GM04503 (cell line): ENCODE measurements around the gene CDH4.

Experiments
- DNase-seq: peaks from one replicate; pipeline ENCODE4 v3.0.0-alpha.2; 2012; ENCODE audit warnings: low read depth

The CDH4 gene

DNA sequence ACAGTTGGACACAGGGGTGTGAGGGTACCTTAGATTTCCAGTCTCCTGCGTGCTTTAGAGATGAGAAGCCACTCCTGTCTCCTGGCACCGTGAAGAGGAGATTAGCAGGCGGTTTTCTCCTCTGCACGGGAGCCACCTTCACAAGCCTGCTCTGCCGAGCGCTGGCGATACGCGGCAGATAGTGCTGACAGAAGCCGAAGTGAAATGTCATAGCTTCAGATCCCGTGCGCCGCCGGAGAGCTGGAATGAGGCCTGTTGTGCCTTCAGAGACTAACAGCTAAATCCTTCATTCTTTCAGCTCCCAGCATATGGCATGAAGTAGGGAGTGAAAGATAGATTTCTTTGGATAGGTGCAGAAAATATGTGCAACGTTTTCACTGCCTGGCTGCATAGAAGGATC lies 442.6 kb downstream of the CDH4 start:
- DNase-seq: no peak

- no peak for DNase-seq
Observed at GRCh38 chr20:61695741-61696140, 443.7 kb downstream of the CDH4 start.

DNA sequence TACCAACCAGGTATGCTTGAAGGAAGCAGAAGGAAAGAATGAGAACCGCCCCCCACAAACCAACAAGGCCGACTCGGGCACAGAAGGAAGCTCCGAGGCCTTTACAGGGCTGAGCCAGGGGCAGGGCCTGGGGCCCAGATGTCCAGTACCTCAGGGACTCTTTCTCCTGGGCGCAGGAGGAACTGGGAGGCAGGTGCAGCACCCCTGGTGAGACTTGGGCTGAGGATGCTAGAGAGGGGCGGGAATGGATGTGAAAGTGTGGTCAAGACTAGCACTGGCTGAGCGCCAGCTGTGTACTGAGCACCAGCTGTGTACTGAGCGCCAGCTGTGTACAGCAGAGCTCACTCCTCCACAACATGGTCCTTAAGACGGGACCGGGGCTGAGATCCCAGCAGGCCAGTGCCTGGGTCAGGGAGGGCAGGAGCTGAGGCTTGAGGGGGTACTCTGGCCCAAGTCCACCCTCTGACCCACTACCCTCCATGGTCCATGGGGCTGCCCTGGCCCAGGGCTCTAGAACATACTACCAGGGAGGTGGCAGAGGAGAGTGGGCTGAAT lies 444.2 kb downstream of the CDH4 start:
- DNase-seq: no peak

DNA sequence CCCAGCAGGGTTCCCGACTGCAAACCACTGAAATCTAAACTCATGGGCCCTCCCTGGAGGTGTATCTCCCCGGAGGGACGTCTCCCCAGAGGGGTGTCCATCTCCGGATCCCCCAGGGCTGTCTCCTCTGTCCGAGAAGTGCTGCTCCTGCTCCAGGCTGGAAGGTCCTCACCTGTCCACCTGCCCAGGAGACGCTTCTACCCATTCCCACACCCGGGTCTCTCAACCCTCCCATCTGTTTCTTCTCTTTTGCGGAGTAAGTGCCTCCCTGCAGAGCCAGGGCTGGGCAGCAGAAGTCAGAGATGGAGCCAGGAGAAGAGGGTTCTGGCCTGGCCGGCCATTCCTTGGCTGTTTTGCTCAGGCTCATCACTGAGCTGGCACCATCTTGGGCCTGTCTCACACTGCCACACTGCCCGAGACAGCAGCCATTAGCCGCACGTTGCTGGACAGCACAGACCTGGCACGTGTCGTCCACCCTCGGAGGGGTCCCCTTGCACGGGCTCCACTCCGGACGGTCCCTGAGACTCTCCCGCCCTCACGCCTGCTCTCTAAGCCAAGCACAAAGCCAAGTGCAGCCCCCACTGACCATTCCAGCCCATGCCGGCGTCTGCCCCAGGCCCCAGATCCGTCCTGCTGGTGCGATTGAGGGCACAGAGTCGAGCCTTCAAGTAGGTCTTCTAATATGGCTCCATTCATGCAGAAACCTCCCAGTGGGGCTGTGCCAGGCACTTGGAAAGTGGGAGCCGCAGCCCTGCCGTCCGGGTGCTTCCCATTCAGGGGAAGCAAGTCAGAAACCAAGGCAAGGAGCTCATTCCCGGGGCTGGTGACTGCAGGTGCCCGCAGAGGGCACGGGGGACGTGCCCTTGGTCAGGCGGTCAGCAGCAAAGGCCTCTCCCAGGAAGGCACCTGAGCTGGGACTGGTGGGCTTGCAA lies 445.9 kb downstream of the CDH4 start:
- DNase-seq: no peak

DNA sequence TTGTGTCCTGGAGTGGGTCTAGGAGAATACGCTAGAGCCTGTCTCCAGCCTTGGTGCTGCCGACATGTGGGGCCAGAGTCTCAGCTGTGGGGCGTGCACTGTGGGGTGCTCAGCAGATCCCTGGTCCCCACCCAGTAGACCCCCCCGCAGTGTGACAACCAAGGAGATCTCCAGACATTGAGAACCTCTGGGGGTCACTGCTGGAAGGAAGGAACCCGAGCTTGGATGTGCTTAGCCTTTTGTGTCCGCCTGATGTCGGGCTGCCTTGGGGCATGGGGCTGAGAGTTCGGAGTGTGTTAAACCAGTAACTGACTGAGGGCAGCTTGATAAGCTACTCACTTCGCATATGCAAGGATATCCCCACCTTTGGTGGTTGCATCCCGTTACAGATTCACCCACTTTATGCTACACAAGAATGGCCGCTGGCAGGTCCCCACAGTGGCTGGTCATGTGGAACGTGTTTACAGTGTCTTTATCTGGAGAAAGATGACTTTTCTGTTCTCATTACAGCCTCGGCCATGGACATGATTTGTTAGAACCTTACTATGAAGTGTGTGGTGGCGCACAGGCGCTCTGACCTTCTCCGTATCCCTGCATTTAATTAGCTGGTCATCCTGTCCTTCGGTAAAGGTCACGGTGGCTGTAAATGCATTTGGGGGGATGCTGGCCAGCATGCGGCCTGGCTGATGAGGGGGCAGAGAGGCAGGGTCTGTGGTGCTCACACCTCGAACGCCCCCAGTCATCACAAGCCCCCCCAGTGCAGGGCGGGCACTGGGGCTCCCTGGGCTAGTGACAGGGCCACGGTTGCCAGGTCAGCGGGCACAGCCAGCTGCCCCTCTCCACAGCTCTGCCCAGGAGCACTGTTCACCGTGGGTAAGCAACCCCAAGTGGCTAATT lies 446.8 kb downstream of the CDH4 start:
- no peak for DNase-seq

- no peak for DNase-seq
Observed at GRCh38 chr20:61699495-61700374, 447.7 kb downstream of the CDH4 start.

- DNase-seq: no peak
Observed at GRCh38 chr20:61700595-61701140, 448.6 kb downstream of the CDH4 start.

GRCh38 chr20:61701401-61701800 lies 449.3 kb downstream of the CDH4 start:
- DNase-seq: no peak

- DNase-seq: no peak
Observed at GRCh38 chr20:61701802-61702201, 449.7 kb downstream of the CDH4 start.

GRCh38 chr20:61702246-61702645 lies 450.2 kb downstream of the CDH4 start:
- DNase-seq: no peak

DNA sequence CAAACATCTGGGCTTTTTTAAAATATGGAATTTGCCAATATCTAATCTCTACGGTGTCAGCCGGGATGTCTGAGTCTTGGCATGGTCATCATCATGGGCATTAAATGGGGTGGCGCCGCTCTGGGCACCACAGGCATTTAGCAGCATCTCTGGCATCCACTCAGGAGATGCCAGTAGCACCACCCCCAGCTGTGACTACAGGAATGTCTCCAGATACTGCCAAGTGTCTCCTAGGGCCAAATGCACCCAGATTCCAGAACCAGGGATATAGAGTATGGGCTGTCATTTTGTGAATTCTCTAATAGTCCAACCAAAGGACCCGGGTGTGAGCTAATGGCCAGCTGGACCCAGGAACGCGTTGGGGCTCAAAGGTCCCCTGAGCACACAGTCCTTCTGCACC lies 452.6 kb downstream of the CDH4 start:
- DNase-seq: no peak

GRCh38 chr20:61705386-61706258 lies 453.6 kb downstream of the CDH4 start:
- no peak for DNase-seq

- DNase-seq: no peak
Observed at GRCh38 chr20:61706259-61706961, 454.3 kb downstream of the CDH4 start.

GRCh38 chr20:61708891-61709290 lies 456.8 kb downstream of the CDH4 start:
- no peak for DNase-seq

GRCh38 chr20:61710108-61710507 lies 458.0 kb downstream of the CDH4 start:
- no peak for DNase-seq

- no peak for DNase-seq
Observed at GRCh38 chr20:61712688-61713087, 460.6 kb downstream of the CDH4 start.

- DNase-seq: no peak
Observed at GRCh38 chr20:61718361-61719005, 466.4 kb downstream of the CDH4 start.

- DNase-seq: no peak
Observed at GRCh38 chr20:61719691-61720347, 467.8 kb downstream of the CDH4 start.

GRCh38 chr20:61720348-61720696 lies 468.3 kb downstream of the CDH4 start:
- no peak for DNase-seq
